ENCODE data around the gene PLSCR5.

The PLSCR5 gene, protein sequence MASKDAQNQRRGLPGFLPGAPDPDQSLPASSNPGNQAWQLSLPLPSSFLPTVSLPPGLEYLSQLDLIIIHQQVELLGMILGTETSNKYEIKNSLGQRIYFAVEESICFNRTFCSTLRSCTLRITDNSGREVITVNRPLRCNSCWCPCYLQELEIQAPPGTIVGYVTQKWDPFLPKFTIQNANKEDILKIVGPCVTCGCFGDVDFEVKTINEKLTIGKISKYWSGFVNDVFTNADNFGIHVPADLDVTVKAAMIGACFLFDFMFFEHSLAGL

DNA sequence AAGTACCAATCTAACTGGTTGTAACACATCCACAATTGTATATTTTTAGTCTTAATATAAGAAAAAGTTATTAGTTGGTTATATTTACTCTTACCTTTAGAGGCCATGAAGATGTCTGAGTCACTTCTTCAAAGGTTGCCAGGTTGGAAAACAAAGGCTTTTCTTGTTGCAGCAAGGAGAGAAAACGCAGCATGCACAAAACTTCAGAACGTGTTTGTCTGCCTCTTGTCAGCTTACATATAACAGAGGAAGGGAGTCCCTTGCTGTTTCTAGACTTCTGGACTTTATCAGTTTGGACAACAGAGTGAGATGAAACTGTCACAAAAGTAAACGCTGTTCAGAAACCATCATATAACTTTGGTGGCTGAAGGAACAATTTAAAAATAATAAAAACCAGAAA is at the start of gene PLSCR5:
Gene PLSCR5, minus strand, starts transcription at position 241 of the 400 bp plus-strand sequence. Its CDS starts 134 bp downstream, at position 107.
- no peaks in the 10 kb centered on the region for H3K36me3 ChIP-seq (ENCODE audit: insufficient read depth, low read length)
- no peaks in the 10 kb centered on the region for H3K4me1 ChIP-seq (ENCODE audit: insufficient read depth, low read length)
- H3K9me3 ChIP-seq (ENCODE audit: control insufficient read depth, insufficient read depth, low read length): no peaks in the 10 kb centered on the region
- no peak within 1 kb of the TSS for H3K9ac ChIP-seq (ENCODE audit: low read depth, low read length)

DNA sequence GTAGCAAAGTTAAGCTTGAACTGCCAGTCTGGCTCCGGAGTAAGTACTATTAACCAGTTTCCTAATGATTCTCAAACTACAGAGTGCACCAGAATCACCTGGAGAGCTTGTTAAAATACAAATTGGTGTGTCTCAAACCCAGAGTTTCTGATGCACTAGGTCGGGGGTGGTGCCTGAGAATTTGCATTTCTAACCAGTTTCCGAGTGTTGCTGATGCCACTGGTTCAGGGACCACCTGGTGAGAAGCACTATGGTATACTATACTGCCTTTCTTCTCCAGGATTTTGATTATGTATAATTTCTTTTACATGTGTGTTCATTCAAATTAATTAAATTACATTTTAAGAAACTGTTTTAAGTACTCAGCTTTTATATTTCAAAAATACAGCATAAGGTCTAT is 48.8 kb upstream of the PLSCR5 start:
- Histone ChIP-seq H3K9me3 (ENCODE audit: control insufficient read depth, insufficient read depth, low read length) (no peaks in the 10 kb centered on the region), H3K4me1 (ENCODE audit: insufficient read depth, low read length) (no peaks in the 10 kb centered on the region; the same call in 1 of the 2 replicates), H3K9ac (ENCODE audit: low read depth, low read length) (no peak overlapping the region), H3K36me3 (ENCODE audit: insufficient read depth, low read length) (no peaks in the 10 kb centered on the region)

DNA sequence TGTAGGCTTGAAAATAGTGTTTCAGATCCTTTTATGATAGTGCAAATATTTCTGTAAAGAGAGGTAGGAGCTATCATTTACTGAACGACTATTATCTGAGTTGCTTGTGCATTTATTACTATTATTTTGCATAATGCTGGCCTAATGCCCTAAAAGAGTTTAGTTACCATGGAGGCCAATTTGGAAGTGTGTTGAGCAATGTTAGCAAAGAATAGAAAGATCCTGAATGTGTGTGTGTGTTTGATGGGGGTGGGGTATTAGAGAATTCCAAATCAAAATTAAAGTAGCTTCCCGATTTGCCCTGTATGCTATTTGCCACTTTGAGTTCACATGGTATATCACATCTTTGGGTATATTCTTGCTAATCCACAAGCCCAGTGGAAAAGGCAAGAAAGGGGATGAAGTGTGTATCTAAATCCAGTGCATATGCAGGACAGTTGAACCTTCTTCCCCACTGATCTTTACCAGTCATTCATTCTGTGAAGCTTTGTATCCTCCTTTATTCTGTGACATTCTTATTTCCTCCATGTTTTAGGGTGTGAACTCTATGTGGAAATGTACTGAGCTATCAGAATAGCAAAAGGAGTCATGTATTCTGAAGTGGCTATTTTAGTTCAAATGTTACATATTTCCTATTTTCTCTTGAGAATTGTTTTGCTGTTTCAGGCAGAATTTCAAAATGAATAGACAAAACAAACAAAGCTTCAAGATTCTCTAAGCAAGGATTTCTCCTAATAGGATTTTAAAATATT is 45.7 kb upstream of the PLSCR5 start:
- no peaks in the 10 kb centered on the region for H3K9me3 ChIP-seq (ENCODE audit: control insufficient read depth, insufficient read depth, low read length)
- no peak overlapping the region for H3K9ac ChIP-seq (ENCODE audit: low read depth, low read length)
- H3K4me1 ChIP-seq (ENCODE audit: insufficient read depth, low read length): peaks cover 4% of the 10 kb centered on the region; the same call in 1 of the 2 replicates
- H3K36me3 ChIP-seq (ENCODE audit: insufficient read depth, low read length): no peaks in the 10 kb centered on the region

DNA sequence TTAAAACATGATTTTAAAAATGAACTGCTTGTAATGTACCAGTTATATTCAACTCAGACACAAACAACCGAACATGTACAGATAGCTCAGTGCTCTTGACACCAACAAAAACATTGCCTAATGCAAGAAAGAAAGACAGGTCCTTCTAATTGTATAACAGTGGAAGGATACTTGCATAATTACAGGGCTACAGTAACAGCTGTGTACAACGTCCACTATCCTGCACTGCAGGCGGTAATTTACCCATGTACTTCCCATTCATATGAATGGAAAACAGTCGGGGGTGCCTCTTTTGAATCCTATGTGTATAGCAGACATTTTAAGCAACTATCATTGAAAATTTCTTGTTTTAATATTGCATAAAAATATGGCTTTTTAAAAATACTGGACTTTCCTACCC is 41.1 kb upstream of the PLSCR5 start:
- H3K9ac ChIP-seq (ENCODE audit: low read depth, low read length): no peak overlapping the region
- H3K9me3 ChIP-seq (ENCODE audit: control insufficient read depth, insufficient read depth, low read length): no peaks in the 10 kb centered on the region
- H3K36me3 ChIP-seq (ENCODE audit: insufficient read depth, low read length): no peaks in the 10 kb centered on the region
- peaks cover 9% of the 10 kb centered on the region for H3K4me1 ChIP-seq (ENCODE audit: insufficient read depth, low read length)

DNA sequence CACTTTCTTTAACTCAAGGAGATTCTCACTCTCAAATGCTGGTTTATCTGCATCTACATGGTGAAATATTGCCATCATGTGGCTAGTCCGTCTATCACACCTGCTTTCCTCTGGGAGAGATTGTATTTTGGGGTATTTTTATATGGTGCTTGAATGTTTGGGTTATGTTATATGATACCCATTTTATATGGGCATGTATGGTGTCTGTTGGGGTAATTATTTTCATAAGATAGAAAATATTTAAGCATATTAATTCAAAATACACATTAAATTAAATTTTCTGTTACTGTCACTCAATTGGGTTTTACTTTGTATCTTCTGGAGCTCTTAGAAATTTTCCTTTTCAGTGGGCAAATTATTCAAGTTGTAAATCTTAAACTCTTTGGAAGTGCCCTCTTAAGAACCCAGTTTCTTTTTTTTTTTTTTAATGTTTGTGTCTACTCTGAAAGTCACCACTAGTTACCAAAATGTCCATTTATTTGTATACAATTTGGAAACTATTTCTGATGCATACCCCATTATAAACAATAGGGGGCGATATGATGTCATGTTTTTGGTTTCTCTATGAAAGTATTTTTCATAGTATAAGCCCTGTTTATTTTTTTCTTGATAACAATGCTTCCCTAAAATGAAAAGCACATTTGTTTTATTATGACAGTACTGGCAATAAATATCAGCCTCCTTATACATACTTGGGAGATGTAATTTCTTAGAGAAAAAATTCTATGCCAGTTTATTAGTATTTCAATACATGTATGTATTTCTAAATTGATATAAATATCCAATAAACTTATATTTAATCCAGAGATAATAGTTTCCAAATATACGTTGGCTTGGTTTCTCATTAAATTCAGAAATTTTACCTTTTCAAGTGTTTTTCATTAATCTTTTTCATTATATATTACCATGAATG is 36.1 kb upstream of the PLSCR5 start:
- Histone ChIP-seq H3K4me1 (ENCODE audit: insufficient read depth, low read length) (peaks cover 5% of the 10 kb centered on the region), H3K36me3 (ENCODE audit: insufficient read depth, low read length) (no peaks in the 10 kb centered on the region), H3K9ac (ENCODE audit: low read depth, low read length) (no peak overlapping the region), H3K9me3 (ENCODE audit: control insufficient read depth, insufficient read depth, low read length) (no peaks in the 10 kb centered on the region)

DNA sequence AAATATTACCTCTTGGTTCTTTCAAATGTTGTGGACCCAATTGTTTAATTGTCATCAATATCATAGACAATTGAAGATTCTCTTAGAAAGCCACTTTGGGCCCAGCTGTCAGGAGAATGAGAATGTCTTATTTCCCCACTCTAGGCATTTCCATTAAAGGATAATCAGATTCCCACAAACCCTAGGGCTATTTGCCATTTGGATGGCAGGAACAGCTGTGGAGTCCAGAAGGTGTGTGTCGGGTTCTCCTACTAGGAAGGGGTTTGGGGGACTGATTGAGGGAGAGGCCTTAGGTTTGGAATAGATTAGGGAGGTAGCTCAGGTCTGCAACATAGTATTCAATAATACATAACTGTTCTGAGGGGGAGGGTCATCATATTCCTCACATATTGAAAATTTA is 35.2 kb upstream of the PLSCR5 start:
- Histone ChIP-seq H3K9me3 (ENCODE audit: control insufficient read depth, insufficient read depth, low read length) (no peaks in the 10 kb centered on the region), H3K9ac (ENCODE audit: low read depth, low read length) (no peak overlapping the region), H3K4me1 (ENCODE audit: insufficient read depth, low read length) (peaks cover 5% of the 10 kb centered on the region), H3K36me3 (ENCODE audit: insufficient read depth, low read length) (no peaks in the 10 kb centered on the region)

DNA sequence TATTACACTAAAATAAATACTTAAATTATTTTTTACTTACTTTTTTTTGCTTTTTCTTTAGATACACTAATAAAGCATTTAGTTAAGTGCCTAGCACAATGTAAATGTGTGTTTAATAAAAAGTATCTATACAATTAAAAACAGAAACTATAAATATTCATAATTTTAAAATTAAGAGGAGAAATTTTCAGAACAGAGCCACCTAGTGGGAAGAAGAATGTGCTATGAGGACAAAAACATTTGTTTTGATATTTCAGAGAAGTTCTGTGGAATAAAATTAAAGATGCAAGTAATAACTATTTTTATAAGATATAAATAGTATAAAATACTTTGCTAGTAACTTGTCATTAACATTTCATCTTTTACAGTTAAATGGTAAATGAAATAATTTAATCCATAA is 33.6 kb upstream of the PLSCR5 start:
- no peaks in the 10 kb centered on the region for H3K9me3 ChIP-seq (ENCODE audit: control insufficient read depth, insufficient read depth, low read length)
- peaks cover 5% of the 10 kb centered on the region for H3K4me1 ChIP-seq (ENCODE audit: insufficient read depth, low read length)
- no peaks in the 10 kb centered on the region for H3K36me3 ChIP-seq (ENCODE audit: insufficient read depth, low read length)
- no peak overlapping the region for H3K9ac ChIP-seq (ENCODE audit: low read depth, low read length)

DNA sequence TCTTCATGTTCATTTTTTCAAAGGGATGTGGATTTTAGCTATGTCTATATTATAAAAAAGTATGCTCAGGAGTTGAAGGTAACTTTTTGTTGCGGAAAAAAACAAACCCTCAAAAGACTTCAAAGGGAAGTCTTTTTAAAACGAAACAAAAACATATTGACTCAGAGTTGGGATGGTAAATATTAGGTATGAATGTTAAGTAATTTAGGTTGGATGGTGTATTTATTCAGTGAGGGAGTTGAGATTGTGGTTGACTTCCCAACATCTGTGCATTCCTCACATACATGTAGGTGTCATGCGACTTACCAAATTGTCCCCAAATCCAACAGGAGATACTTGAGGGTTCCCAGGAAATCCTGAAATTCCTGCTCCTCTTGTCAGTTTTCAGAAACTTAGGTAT is 32.7 kb upstream of the PLSCR5 start:
- Histone ChIP-seq H3K4me1 (ENCODE audit: insufficient read depth, low read length) (no peaks in the 10 kb centered on the region), H3K36me3 (ENCODE audit: insufficient read depth, low read length) (no peaks in the 10 kb centered on the region), H3K9me3 (ENCODE audit: control insufficient read depth, insufficient read depth, low read length) (no peaks in the 10 kb centered on the region), H3K9ac (ENCODE audit: low read depth, low read length) (no peak overlapping the region)

DNA sequence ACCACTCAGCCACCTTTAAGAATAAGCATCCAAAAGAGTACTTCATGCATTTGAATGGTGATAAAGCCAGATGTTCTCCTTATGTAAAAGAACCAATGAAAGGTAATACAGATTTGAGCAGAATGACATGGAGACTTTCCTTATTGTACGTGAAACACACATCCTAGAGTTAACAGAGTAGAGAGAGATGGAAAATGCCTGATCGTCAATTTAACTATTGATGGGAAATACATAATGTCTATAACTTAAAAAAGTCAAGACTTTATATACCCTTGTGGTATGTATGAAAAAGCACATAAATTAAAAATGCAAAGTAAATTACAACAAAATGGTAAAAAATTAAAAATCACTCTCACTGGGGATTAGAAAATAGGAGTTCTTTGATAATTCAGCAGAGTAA is 31.7 kb upstream of the PLSCR5 start:
- no peaks in the 10 kb centered on the region for H3K36me3 ChIP-seq (ENCODE audit: insufficient read depth, low read length)
- H3K4me1 ChIP-seq (ENCODE audit: insufficient read depth, low read length): no peaks in the 10 kb centered on the region
- no peak overlapping the region for H3K9ac ChIP-seq (ENCODE audit: low read depth, low read length)
- H3K9me3 ChIP-seq (ENCODE audit: control insufficient read depth, insufficient read depth, low read length): no peaks in the 10 kb centered on the region

DNA sequence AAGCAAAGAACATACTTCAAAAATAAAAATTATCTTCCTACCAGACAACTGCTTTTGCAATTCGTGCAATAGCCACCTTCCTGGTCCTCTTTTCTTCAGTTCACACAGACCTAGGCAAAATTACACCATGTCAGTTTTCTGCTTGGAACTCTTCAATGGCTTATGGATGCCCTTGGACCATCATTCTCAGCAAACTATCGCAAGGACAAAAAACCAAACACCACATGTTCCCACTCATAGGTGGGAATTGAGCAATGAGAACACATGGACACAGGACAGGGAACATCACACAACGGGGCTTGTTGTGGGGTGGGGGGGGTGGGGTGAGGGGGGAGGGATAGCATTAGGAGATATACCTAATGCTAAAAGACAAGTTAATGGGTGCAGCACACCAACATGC is 29.2 kb upstream of the PLSCR5 start:
- Histone ChIP-seq H3K9me3 (ENCODE audit: control insufficient read depth, insufficient read depth, low read length) (no peaks in the 10 kb centered on the region), H3K36me3 (ENCODE audit: insufficient read depth, low read length) (no peaks in the 10 kb centered on the region), H3K9ac (ENCODE audit: low read depth, low read length) (no peak overlapping the region), H3K4me1 (ENCODE audit: insufficient read depth, low read length) (no peaks in the 10 kb centered on the region)

DNA sequence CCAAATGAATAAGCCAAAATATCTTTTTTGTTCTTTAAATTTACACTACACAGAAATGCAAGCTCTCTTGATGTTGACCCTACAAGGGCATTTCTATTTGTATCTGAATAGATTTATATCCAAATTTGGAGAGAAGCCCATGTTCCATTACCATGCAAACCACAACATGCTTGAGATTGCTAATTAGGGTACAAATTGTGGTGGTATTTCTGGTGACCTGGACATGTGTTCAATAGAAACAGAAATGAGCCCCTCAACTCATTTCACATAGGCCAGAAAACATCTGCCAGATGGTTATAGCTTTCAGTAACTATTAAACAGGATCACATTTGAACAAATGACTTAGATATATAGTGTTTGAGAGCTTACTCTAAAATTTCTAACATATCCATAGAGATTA is 23.5 kb upstream of the PLSCR5 start:
- Histone ChIP-seq H3K9me3 (ENCODE audit: control insufficient read depth, insufficient read depth, low read length) (no peaks in the 10 kb centered on the region), H3K9ac (ENCODE audit: low read depth, low read length) (no peak overlapping the region), H3K36me3 (ENCODE audit: insufficient read depth, low read length) (no peaks in the 10 kb centered on the region), H3K4me1 (ENCODE audit: insufficient read depth, low read length) (no peaks in the 10 kb centered on the region)

DNA sequence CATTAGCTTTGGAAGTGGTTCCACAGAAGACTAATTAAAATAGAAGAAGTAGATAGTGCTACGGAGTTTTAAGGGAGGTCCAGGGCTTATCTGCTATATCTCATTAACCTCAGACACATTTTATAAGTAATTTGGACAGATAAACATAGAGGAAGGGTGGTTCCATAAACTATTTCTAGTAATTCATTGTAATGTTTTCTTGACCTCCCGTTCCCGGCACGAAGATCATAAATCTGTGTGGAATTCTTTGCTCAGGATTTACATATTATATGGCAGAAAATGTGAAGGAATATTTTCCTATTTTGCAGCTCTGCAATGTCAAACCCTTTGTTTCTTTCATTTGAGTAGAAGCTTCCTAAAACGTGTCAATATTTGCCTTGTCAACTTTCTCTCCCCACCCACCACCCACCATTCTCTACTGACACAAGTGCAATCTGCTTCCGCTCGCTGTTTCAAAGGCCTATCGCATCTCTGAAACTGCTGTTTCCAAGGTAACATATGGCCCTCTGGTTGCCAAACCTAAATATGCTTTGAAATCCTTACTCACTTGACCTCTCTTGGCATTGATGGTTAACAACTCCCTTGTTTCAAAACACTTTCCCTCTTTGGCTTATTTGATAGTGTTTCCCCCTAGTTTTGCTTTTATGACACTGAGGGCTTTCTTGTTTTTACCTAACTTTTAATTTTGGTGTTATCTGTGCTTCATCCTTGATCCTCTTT is 21.4 kb upstream of the PLSCR5 start:
- H3K4me1 ChIP-seq (ENCODE audit: insufficient read depth, low read length): no peaks in the 10 kb centered on the region
- no peaks in the 10 kb centered on the region for H3K9me3 ChIP-seq (ENCODE audit: control insufficient read depth, insufficient read depth, low read length)
- no peaks in the 10 kb centered on the region for H3K36me3 ChIP-seq (ENCODE audit: insufficient read depth, low read length)
- H3K9ac ChIP-seq (ENCODE audit: low read depth, low read length): no peak overlapping the region

DNA sequence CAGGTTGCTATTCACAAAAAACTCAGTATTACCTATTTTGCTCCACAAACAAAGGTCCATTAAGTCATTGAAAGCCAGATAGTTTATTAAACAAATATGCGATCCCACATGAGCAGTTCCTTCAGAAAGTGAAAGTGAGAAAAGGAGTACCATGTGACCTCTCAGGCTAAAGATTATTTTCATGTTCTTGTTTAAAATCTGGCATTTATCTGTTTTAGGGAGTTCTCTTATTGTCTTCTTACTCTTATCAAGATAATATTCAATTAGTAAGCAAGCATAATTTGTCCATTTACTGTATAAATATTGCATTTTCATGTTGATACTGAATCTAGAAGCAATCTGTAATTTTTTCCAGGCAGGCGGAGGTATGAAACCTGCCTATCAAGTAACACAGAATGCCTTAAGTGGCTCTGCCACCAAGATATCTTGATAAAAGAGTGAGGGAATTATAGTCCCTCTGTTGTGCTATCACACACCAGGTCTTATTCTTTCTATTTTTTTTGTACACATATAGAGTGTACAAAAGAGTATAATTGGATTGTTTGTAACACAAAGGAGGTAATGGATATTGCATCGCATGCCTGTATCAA is 20.1 kb upstream of the PLSCR5 start:
- Histone ChIP-seq H3K36me3 (ENCODE audit: insufficient read depth, low read length) (no peaks in the 10 kb centered on the region), H3K9ac (ENCODE audit: low read depth, low read length) (no peak overlapping the region), H3K4me1 (ENCODE audit: insufficient read depth, low read length) (no peaks in the 10 kb centered on the region), H3K9me3 (ENCODE audit: control insufficient read depth, insufficient read depth, low read length) (no peaks in the 10 kb centered on the region)

DNA sequence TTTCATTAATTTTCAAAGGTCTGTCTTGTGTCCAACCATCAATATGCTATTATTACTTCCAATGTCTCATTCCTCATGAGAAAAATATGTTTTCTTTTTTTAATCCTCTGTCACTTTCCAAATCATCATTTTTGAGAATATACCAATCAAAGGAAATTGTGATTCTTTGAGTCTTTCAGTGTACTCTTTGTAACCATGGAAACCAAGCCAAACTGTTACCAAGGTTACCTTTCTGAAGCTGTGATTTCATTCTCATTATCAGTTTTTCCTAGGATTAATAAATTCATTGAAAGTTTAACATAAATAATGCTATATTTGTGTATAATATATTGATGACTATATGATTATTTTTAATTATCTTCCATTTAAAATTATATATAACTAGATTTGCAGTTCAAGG is 16.6 kb upstream of the PLSCR5 start:
- no peaks in the 10 kb centered on the region for H3K9me3 ChIP-seq (ENCODE audit: control insufficient read depth, insufficient read depth, low read length)
- no peaks in the 10 kb centered on the region for H3K4me1 ChIP-seq (ENCODE audit: insufficient read depth, low read length)
- no peak overlapping the region for H3K9ac ChIP-seq (ENCODE audit: low read depth, low read length)
- no peaks in the 10 kb centered on the region for H3K36me3 ChIP-seq (ENCODE audit: insufficient read depth, low read length)

All from ES-I3 (cell line).